T1000 (cell line): ENCODE data around the gene KAT2B.
"Not testable (repeated sequence)": the region's sequence is repeated elsewhere in the genome, so short reads cannot be mapped to it uniquely, and the experiment has no call there.

Experiments
- DNase-seq: peaks from one replicate; lab custom pipeline; 2025; ENCODE audit warnings: mixed read lengths; lab: John Stamatoyannopoulos, UW

The KAT2B gene

GRCh38 chr3:20039765-20040547 is at the start of gene KAT2B:
KAT2B (plus strand) TSS chr3:20040446; CDS start chr3:20040478, 32 bp downstream.
- peak; percentile 61 for DNase-seq

- DNase-seq, result no peak
Observed at GRCh38 chr3:19994796-19995195, 45.5 kb upstream of the KAT2B start.

- DNase-seq, result no peak
Observed at GRCh38 chr3:19997502-19997901, 42.7 kb upstream of the KAT2B start.

GRCh38 chr3:20001932-20002331 is 38.3 kb upstream of the KAT2B start:
- no peak for DNase-seq

- no peak for DNase-seq
Observed at GRCh38 chr3:20007960-20008359, 32.3 kb upstream of the KAT2B start.

- DNase-seq, result no peak
Observed at GRCh38 chr3:20008646-20009045, 31.6 kb upstream of the KAT2B start.

GRCh38 chr3:20012164-20012563 is 28.1 kb upstream of the KAT2B start, which contains the start of gene PP2D1:
PP2D1 (minus strand) TSS chr3:20012264; CDS start chr3:20012072, 192 bp downstream.
- DNase-seq, result no peak

- no peak for DNase-seq
Observed at GRCh38 chr3:20013396-20013795, 26.9 kb upstream of the KAT2B start.

GRCh38 chr3:20015525-20015924 is 24.7 kb upstream of the KAT2B start:
- no peak for DNase-seq

GRCh38 chr3:20016076-20016475 is 24.2 kb upstream of the KAT2B start:
- not testable (repeated sequence) for DNase-seq

GRCh38 chr3:20022954-20023622 is 17.2 kb upstream of the KAT2B start:
- no peak for DNase-seq

GRCh38 chr3:20023623-20024405 is 16.4 kb upstream of the KAT2B start:
- DNase-seq, result no peak

GRCh38 chr3:20027136-20027535 is 13.1 kb upstream of the KAT2B start:
- no peak for DNase-seq

GRCh38 chr3:20028905-20029331 is 11.3 kb upstream of the KAT2B start:
- no peak for DNase-seq

GRCh38 chr3:20031939-20032338 is 8.3 kb upstream of the KAT2B start:
- not testable (repeated sequence) for DNase-seq

- no peak for DNase-seq
Observed at GRCh38 chr3:20035019-20035418, 5.2 kb upstream of the KAT2B start.

GRCh38 chr3:20037255-20037996 is 2.8 kb upstream of the KAT2B start:
- no peak for DNase-seq

GRCh38 chr3:20038699-20039465 is 1.4 kb upstream of the KAT2B start:
- DNase-seq, result no peak

GRCh38 chr3:20039466-20039764 is 831 bp upstream of the KAT2B start:
- DNase-seq, result no peak

- DNase-seq, result peak; percentile 40
Observed at GRCh38 chr3:20040548-20041196, 426 bp downstream of the KAT2B start.
